ENCODE data around the gene COPG2.

Gene COPG2, protein sequence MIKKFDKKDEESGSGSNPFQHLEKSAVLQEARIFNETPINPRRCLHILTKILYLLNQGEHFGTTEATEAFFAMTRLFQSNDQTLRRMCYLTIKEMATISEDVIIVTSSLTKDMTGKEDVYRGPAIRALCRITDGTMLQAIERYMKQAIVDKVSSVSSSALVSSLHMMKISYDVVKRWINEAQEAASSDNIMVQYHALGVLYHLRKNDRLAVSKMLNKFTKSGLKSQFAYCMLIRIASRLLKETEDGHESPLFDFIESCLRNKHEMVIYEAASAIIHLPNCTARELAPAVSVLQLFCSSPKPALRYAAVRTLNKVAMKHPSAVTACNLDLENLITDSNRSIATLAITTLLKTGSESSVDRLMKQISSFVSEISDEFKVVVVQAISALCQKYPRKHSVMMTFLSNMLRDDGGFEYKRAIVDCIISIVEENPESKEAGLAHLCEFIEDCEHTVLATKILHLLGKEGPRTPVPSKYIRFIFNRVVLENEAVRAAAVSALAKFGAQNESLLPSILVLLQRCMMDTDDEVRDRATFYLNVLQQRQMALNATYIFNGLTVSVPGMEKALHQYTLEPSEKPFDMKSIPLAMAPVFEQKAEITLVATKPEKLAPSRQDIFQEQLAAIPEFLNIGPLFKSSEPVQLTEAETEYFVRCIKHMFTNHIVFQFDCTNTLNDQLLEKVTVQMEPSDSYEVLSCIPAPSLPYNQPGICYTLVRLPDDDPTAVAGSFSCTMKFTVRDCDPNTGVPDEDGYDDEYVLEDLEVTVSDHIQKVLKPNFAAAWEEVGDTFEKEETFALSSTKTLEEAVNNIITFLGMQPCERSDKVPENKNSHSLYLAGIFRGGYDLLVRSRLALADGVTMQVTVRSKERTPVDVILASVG

DNA sequence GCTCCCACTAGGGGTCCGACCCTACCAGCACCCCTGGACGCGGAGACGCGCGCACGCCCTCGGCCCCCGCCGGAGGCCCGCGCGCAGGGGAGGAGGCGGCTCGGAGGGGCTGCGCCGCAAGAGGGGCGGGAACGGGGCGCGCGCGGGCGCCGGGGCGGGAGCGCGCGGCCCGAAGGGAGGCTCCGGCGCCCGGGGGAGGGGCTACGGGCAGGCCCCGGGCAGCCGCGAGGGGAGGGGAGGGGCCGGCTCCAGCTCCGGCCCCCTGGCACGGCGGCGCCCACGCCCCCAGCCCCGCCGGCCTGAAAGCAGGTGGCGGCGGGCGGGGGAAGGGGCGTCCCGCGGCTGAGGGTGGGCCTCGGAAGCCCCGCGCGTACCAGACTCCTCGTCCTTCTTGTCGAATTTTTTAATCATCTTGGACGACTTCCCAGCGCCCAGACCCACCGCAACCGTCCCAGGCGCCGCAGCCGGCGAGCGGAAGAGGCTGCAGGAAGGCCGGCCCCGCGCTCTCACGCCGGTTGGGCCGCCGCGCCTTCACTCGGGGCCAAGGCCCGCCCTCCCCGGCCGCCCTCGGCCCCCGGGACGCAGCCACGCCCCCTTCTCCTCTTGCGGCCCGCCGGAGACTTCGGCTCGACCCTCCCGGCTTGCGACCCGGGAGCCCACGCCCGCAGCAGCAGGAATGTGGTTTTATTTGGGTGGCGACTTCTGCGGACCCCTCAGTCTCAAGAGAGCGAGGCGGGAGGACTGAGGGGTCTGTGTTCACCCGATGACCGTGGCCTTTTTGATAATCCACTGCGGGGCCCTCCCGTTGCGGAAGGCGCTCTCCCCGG, at the start of gene COPG2:
Gene COPG2 (minus strand): TSS at position 491 of the 827 bp plus-strand sequence. CDS start 80 bp downstream, at position 411.
- Histone ChIP-seq H3K9me3 (ENCODE audit: control insufficient read depth, insufficient read depth, low read depth, low read length) (no peaks in the 10 kb centered on the region), H3K4me1 (ENCODE audit: control insufficient read depth, insufficient read depth, low read length) (peaks cover 5% of the 10 kb centered on the region; the same call in 1 of the 2 replicates), H3K27ac (ENCODE audit: low read depth, low read length) (no peak within 1 kb of the TSS), H3K4me3 (ENCODE audit: low read depth, low read length) (peak within 1 kb of the TSS; percentile 100), H3K27me3 (ENCODE audit: control insufficient read depth, insufficient read depth, low read length) (0 out of 2 replicates have a peak, but pooled peaks cover 8% of the 10 kb centered on the region), H3K36me3 (ENCODE audit: control insufficient read depth, insufficient read depth, low read length) (peaks cover 20% of the 10 kb centered on the region), H3K9ac (ENCODE audit: low read length) (peak within 1 kb of the TSS; percentile 82)

DNA sequence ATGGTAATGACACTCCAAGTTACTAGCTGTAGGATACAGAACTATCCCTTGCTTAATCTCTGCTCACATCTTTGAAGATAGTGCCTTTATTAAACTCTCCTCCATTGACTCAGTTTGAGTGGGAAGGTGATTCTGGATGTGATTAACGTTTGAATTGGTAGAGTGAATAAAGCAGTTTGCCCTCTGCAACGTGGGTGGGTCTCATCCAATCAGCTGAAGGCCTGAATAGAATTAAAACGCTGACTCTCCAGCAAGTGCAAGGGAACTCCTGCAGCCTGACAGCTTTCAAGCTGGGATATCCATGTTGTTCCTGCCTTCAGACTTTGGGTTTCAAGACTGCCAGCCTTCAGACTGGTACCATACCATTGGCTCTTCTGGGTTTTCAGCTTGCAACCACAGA, 43.9 kb upstream of the COPG2 start:
- Histone ChIP-seq H3K27me3 (ENCODE audit: control insufficient read depth, insufficient read depth, low read length) (no peaks in the 10 kb centered on the region), H3K4me3 (ENCODE audit: low read depth, low read length) (no peak overlapping the region), H3K9me3 (ENCODE audit: control insufficient read depth, insufficient read depth, low read depth, low read length) (no peaks in the 10 kb centered on the region), H3K9ac (ENCODE audit: low read length) (no peak overlapping the region), H3K36me3 (ENCODE audit: control insufficient read depth, insufficient read depth, low read length) (no peaks in the 10 kb centered on the region), H3K4me1 (ENCODE audit: control insufficient read depth, insufficient read depth, low read length) (no peaks in the 10 kb centered on the region), H3K27ac (ENCODE audit: low read depth, low read length) (no peak overlapping the region)

- peaks cover 6% of the 10 kb centered on the region; the same call in 1 of the 2 replicates for H3K9me3 ChIP-seq (ENCODE audit: control insufficient read depth, insufficient read depth, low read depth, low read length)
- no peaks in the 10 kb centered on the region for H3K4me1 ChIP-seq (ENCODE audit: control insufficient read depth, insufficient read depth, low read length)
- no peaks in the 10 kb centered on the region for H3K36me3 ChIP-seq (ENCODE audit: control insufficient read depth, insufficient read depth, low read length)
- no peak overlapping the region for H3K9ac ChIP-seq (ENCODE audit: low read length)
- H3K27ac ChIP-seq (ENCODE audit: low read depth, low read length) = no peak overlapping the region
- H3K4me3 ChIP-seq (ENCODE audit: low read depth, low read length) = no peak overlapping the region
- H3K27me3 ChIP-seq (ENCODE audit: control insufficient read depth, insufficient read depth, low read length) = no peaks in the 10 kb centered on the region
These were observed 40.2 kb upstream of the COPG2 start for GRCh38 chr7:130708766-130709165.

DNA sequence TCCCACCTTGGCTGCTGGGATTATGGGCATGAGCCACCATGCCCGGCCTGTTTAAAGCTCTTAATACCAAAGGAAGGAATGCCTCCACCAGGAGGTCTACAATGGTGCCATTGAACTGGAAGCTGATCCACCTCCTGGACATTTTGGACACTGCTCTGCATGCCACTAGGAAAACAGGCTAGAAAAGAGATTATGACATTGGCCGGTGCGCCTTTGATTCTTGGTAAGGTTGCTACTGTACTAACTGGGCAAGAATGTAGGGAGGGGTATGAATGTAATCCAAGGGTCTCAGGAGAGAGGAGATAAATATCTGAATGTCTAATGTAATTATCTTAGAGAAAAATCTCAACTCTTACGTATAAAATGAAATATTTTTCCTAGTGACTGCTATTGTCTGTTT, 39.5 kb upstream of the COPG2 start:
- H3K9ac ChIP-seq (ENCODE audit: low read length) = no peak overlapping the region
- H3K27me3 ChIP-seq (ENCODE audit: control insufficient read depth, insufficient read depth, low read length) = no peaks in the 10 kb centered on the region
- no peaks in the 10 kb centered on the region for H3K4me1 ChIP-seq (ENCODE audit: control insufficient read depth, insufficient read depth, low read length)
- peaks cover 6% of the 10 kb centered on the region; the same call in 1 of the 2 replicates for H3K9me3 ChIP-seq (ENCODE audit: control insufficient read depth, insufficient read depth, low read depth, low read length)
- no peak overlapping the region for H3K27ac ChIP-seq (ENCODE audit: low read depth, low read length)
- H3K36me3 ChIP-seq (ENCODE audit: control insufficient read depth, insufficient read depth, low read length) = no peaks in the 10 kb centered on the region
- no peak overlapping the region for H3K4me3 ChIP-seq (ENCODE audit: low read depth, low read length)

DNA sequence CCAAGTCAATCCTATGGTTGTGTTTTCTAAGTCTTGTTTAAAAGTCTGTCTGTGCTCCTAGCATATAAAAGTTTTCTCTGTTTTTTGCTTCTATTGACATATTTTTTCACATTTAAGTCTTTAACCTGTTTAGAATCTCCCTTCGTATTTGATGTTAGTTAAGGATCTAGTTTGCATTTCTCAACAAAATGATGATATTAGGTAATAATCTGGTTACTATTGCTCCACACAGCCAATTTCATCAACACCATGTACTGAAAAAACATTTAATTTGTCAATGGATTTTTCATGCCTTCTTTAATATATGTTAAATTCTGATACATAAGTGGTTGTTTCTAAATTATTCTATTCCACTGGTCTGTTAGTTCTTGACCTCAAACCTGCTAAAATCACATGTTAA, 35.3 kb upstream of the COPG2 start:
- Histone ChIP-seq H3K4me1 (ENCODE audit: control insufficient read depth, insufficient read depth, low read length) (no peaks in the 10 kb centered on the region), H3K4me3 (ENCODE audit: low read depth, low read length) (no peak overlapping the region), H3K9me3 (ENCODE audit: control insufficient read depth, insufficient read depth, low read depth, low read length) (peaks cover 6% of the 10 kb centered on the region; the same call in 1 of the 2 replicates), H3K27me3 (ENCODE audit: control insufficient read depth, insufficient read depth, low read length) (no peaks in the 10 kb centered on the region), H3K27ac (ENCODE audit: low read depth, low read length) (no peak overlapping the region), H3K9ac (ENCODE audit: low read length) (no peak overlapping the region), H3K36me3 (ENCODE audit: control insufficient read depth, insufficient read depth, low read length) (no peaks in the 10 kb centered on the region)

- Histone ChIP-seq H3K27me3 (ENCODE audit: control insufficient read depth, insufficient read depth, low read length) (no peaks in the 10 kb centered on the region), H3K9ac (ENCODE audit: low read length) (no peak overlapping the region), H3K4me3 (ENCODE audit: low read depth, low read length) (no peak overlapping the region), H3K4me1 (ENCODE audit: control insufficient read depth, insufficient read depth, low read length) (no peaks in the 10 kb centered on the region), H3K36me3 (ENCODE audit: control insufficient read depth, insufficient read depth, low read length) (no peaks in the 10 kb centered on the region), H3K27ac (ENCODE audit: low read depth, low read length) (no peak overlapping the region), H3K9me3 (ENCODE audit: control insufficient read depth, insufficient read depth, low read depth, low read length) (peaks cover 6% of the 10 kb centered on the region; the same call in 1 of the 2 replicates)
These were observed 33.1 kb upstream of the COPG2 start for GRCh38 chr7:130701650-130702049.

GRCh38 chr7:130700760-130701159, 32.2 kb upstream of the COPG2 start:
- H3K4me3 ChIP-seq (ENCODE audit: low read depth, low read length) = no peak overlapping the region
- H3K9me3 ChIP-seq (ENCODE audit: control insufficient read depth, insufficient read depth, low read depth, low read length) = no peaks in the 10 kb centered on the region
- no peaks in the 10 kb centered on the region for H3K4me1 ChIP-seq (ENCODE audit: control insufficient read depth, insufficient read depth, low read length)
- H3K9ac ChIP-seq (ENCODE audit: low read length) = no peak overlapping the region
- no peaks in the 10 kb centered on the region for H3K36me3 ChIP-seq (ENCODE audit: control insufficient read depth, insufficient read depth, low read length)
- H3K27me3 ChIP-seq (ENCODE audit: control insufficient read depth, insufficient read depth, low read length) = no peaks in the 10 kb centered on the region
- H3K27ac ChIP-seq (ENCODE audit: low read depth, low read length) = no peak overlapping the region

DNA sequence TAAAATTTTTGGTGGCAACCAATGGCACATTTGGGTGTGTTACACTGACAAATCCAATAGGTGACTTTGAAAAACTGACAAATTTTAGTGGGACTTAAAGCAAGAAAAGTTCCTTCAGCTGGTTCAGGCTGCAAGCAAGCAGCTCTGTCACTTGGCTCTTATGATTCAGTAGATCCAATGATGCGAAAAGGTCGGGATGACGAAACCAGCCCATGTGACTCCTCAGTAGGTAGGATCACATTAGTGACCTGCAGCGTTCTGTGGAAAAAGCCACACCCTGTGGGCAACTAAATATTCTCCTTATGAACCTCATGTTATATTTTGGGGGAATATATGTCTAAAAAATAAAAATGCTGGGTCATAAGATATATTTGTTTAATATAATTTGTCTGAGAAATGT, 31.1 kb upstream of the COPG2 start:
- Histone ChIP-seq H3K27ac (ENCODE audit: low read depth, low read length) (no peak overlapping the region), H3K4me1 (ENCODE audit: control insufficient read depth, insufficient read depth, low read length) (no peaks in the 10 kb centered on the region), H3K27me3 (ENCODE audit: control insufficient read depth, insufficient read depth, low read length) (no peaks in the 10 kb centered on the region), H3K36me3 (ENCODE audit: control insufficient read depth, insufficient read depth, low read length) (no peaks in the 10 kb centered on the region), H3K9me3 (ENCODE audit: control insufficient read depth, insufficient read depth, low read depth, low read length) (no peaks in the 10 kb centered on the region), H3K4me3 (ENCODE audit: low read depth, low read length) (no peak overlapping the region), H3K9ac (ENCODE audit: low read length) (no peak overlapping the region)

DNA sequence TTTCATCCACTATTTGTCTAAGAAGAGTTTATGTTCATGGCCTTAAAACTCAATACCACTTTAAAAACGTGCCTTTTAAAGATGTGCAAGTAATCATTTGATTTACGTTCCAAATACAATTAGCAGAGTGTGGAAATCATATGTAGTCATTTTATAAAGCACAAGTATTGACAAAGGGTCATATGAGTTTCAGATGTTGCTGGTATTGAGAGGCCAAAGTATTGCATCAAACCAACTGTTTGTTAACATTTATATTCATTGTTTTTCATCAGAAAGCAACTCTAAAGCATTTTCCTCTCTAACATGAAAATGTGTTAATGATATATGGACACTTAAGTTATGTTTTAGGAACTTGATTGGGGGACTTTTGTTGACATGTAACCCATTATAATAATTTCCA, 29.3 kb upstream of the COPG2 start:
- H3K4me1 ChIP-seq (ENCODE audit: control insufficient read depth, insufficient read depth, low read length) = no peaks in the 10 kb centered on the region
- no peak overlapping the region for H3K27ac ChIP-seq (ENCODE audit: low read depth, low read length)
- H3K36me3 ChIP-seq (ENCODE audit: control insufficient read depth, insufficient read depth, low read length) = no peaks in the 10 kb centered on the region
- H3K9ac ChIP-seq (ENCODE audit: low read length) = no peak overlapping the region
- no peaks in the 10 kb centered on the region for H3K27me3 ChIP-seq (ENCODE audit: control insufficient read depth, insufficient read depth, low read length)
- H3K4me3 ChIP-seq (ENCODE audit: low read depth, low read length) = no peak overlapping the region
- no peaks in the 10 kb centered on the region for H3K9me3 ChIP-seq (ENCODE audit: control insufficient read depth, insufficient read depth, low read depth, low read length)

- no peak overlapping the region for H3K9ac ChIP-seq (ENCODE audit: low read length)
- peaks cover 15% of the 10 kb centered on the region; the same call in 1 of the 2 replicates for H3K9me3 ChIP-seq (ENCODE audit: control insufficient read depth, insufficient read depth, low read depth, low read length)
- H3K36me3 ChIP-seq (ENCODE audit: control insufficient read depth, insufficient read depth, low read length) = no peaks in the 10 kb centered on the region
- H3K27me3 ChIP-seq (ENCODE audit: control insufficient read depth, insufficient read depth, low read length) = no peaks in the 10 kb centered on the region
- H3K4me3 ChIP-seq (ENCODE audit: low read depth, low read length) = no peak overlapping the region
- no peak overlapping the region for H3K27ac ChIP-seq (ENCODE audit: low read depth, low read length)
- H3K4me1 ChIP-seq (ENCODE audit: control insufficient read depth, insufficient read depth, low read length) = no peaks in the 10 kb centered on the region
These were observed 27.3 kb upstream of the COPG2 start for GRCh38 chr7:130695840-130696239.

Data from HUES6 (cell line).